ENCODE results near the gene NDUFAF3. TPM values are rescaled to one million over a fixed set of nuclear protein-coding genes. Genes with fewer than 3 reads are reported as not detected.

The NDUFAF3 gene
- total and polyA plus RNA-seq, 2 of the 4 experiments (the other 2 are of a cell fraction), result 26.5 to 112 TPM

GRCh38 chr3:48974076-48974864 lies 47.7 kb upstream of the NDUFAF3 start (continued):
- no peak for TF ChIP-seq FOS (IDR thresholded peaks at IDR 0.05; ENCODE audit: low read depth, low read length)

GRCh38 chr3:48979451-48979850 lies 42.5 kb upstream of the NDUFAF3 start:
- H3K18ac ChIP-seq (ENCODE audit: low read depth, low read length), result no peak overlapping the region
- H4K8ac ChIP-seq (ENCODE audit: low read depth in 2 of 2, low read length in 2 of 2), result no peak overlapping the region
- H3K27ac ChIP-seq (ENCODE audit: insufficient read depth, low read length), result no peak overlapping the region
- dilution Hi-C loops (cut with HindIII; ENCODE audit: low sequenced_read_pairs, unreplicated experiment), result no loop called here
- H4K5ac ChIP-seq (ENCODE audit: low read depth, low read length), result no peak overlapping the region
- no peak overlapping the region for H2AFZ ChIP-seq (replicated peaks; ENCODE audit: low read length, poor library complexity)
- peaks cover 73% of the 10 kb centered on the region for H3K36me3 ChIP-seq (ENCODE audit: control insufficient read depth, insufficient read depth, low read length)
- no peak overlapping the region for H2BK15ac ChIP-seq (ENCODE audit: low read depth, low read length)
- no peaks in the 10 kb centered on the region for H3K4me1 ChIP-seq (ENCODE audit: control insufficient read depth, insufficient read depth, low read length)
- H3K14ac ChIP-seq (replicated peaks; ENCODE audit: low read depth, low read length), result no peak overlapping the region
- H2BK20ac ChIP-seq (ENCODE audit: low read depth, low read length), result no peak overlapping the region
- H3K4ac ChIP-seq (ENCODE audit: low read depth, low read length), result no peak overlapping the region
- H4K20me1 ChIP-seq (ENCODE audit: insufficient read depth, low read length), result no peaks in the 10 kb centered on the region
- BruUV-seq (replicated peaks), result no TSS peak
- ChIA-PET CTCF (interaction anchor here (0.5 kb wide), 1 partner anchor 13 kb away, joined by 4 read pairs; no protein-coding TSS in a partner anchor), POLR2A (ENCODE audit: unreplicated experiment) (interaction anchor here (0.5 to 0.9 kb wide), 2 partner anchors 9 to 42 kb away, joined by 4 to 9 read pairs; partner anchors contain the start of gene NDUFAF3)
- H3K79me1 ChIP-seq (ENCODE audit: low read depth in 1 of 2, low read length in 2 of 2), result peaks cover 23 to 25% of the 10 kb centered on the region in 2 experiments; a peak in 3 of 4 replicates
- H2AK5ac ChIP-seq (ENCODE audit: low read depth, low read length), result no peak overlapping the region
- H3K9ac ChIP-seq (ENCODE audit: low read depth, low read length), result no peak overlapping the region
- H3K4me2 ChIP-seq (ENCODE audit: low read depth, low read length), result no peak overlapping the region
- in situ Hi-C loops (cut with MboI; ENCODE audit: low sequenced_read_pairs), result no loop called here
- no peak overlapping the region for H3K4me3 ChIP-seq (ENCODE audit: insufficient read depth, low read depth, low read length)
- DNase-seq (no peak), ATAC-seq (ENCODE audit: low read depth) (no peak)
- H4K91ac ChIP-seq (ENCODE audit: insufficient read depth, low read depth, low read length), result no peak overlapping the region
- no peak overlapping the region for H2BK5ac ChIP-seq (ENCODE audit: low read depth, low read length, poor library complexity, severe bottlenecking)
- no peaks in the 10 kb centered on the region for H3K27me3 ChIP-seq (ENCODE audit: control insufficient read depth, insufficient read depth, low read length)
- H3K56ac ChIP-seq (ENCODE audit: extremely low read depth, insufficient read depth, low read length), result no peak overlapping the region
- H2AK9ac ChIP-seq (replicated peaks; ENCODE audit: low read depth, low read length, poor library complexity), result no peak overlapping the region
- peaks cover 8% of the 10 kb centered on the region; the same call in 1 of the 2 replicates for H3K9me1 ChIP-seq (ENCODE audit: insufficient read depth, low read length)
- no CpG with 5 or more reads among the region's 3 CpGs for WGBS, 2 experiments (ENCODE audit: extremely low coverage in 2 of 2, insufficient read length in 1 of 2)
- intact Hi-C loops (cut with micrococcal nuclease), result no loop called here
- H2BK120ac ChIP-seq (ENCODE audit: low read depth, low read length), result no peak overlapping the region
- H3K9me3 ChIP-seq (ENCODE audit: control insufficient read depth, insufficient read depth, low read length), result no peaks in the 10 kb centered on the region
- no peak overlapping the region for H3K23ac ChIP-seq (ENCODE audit: low read depth, low read length)
- TF ChIP-seq RAD21 (IDR thresholded peaks at IDR 0.05; ENCODE audit: low read length) (no peak), CEBPB (IDR thresholded peaks at IDR 0.05; ENCODE audit: low read depth, low read length) (no peak), MXI1 (IDR thresholded peaks at IDR 0.05; ENCODE audit: borderline replicate concordance, low read depth, low read length) (no peak), POLR2A (IDR thresholded peaks at IDR 0.05; ENCODE audit: low read depth, low read length) (no peak), BHLHE40 (IDR thresholded peaks at IDR 0.05; ENCODE audit: low read depth, low read length) (no peak), FOS (IDR thresholded peaks at IDR 0.05; ENCODE audit: low read depth, low read length) (no peak), MAZ (IDR thresholded peaks at IDR 0.05; ENCODE audit: borderline replicate concordance, low read depth, low read length) (no peak), RFX5 (IDR thresholded peaks at IDR 0.05; ENCODE audit: low read depth, low read length) (no peak), CTCF (conservative IDR thresholded peaks at IDR 0.05; ENCODE audit: low read depth, low read length) (no peak), MAFK (IDR thresholded peaks at IDR 0.05; ENCODE audit: low read depth, low read length) (no peak), RCOR1 (IDR thresholded peaks at IDR 0.05; ENCODE audit: insufficient replicate concordance, low read length) (no peak), USF2 (IDR thresholded peaks at IDR 0.05; ENCODE audit: low read depth, low read length) (no peak), NFE2L2 (IDR thresholded peaks at IDR 0.05; ENCODE audit: low read depth, low read length) (no peak), SMC3 (IDR thresholded peaks at IDR 0.05; ENCODE audit: low read depth, low read length) (no peak)

Measured in IMR-90 (cell line).